ENCODE data around the gene MLXIP.

MLXIP gene

GRCh38 chr12:122127839-122128238 is 49.3 kb downstream of the MLXIP start:
- DNase-seq (ENCODE audit: low read depth in 2 of 2): no peak
- no peak for TF ChIP-seq CTCF (IDR thresholded peaks at IDR 0.05; ENCODE audit: low read depth, low read length)
- H3K4me3 ChIP-seq (replicated peaks in 1 of 2; ENCODE audit: low read depth in 2 of 2, low read length in 2 of 2): no peak overlapping the region

GRCh38 chr12:122128481-122128880 is 49.9 kb downstream of the MLXIP start:
- no peak for TF ChIP-seq CTCF (IDR thresholded peaks at IDR 0.05; ENCODE audit: low read depth, low read length)
- H3K4me3 ChIP-seq (replicated peaks in 1 of 2; ENCODE audit: low read depth in 2 of 2, low read length in 2 of 2): no peak overlapping the region
- no peak for DNase-seq (ENCODE audit: low read depth in 2 of 2)

- no peak overlapping the region for H3K4me3 ChIP-seq (replicated peaks in 1 of 2; ENCODE audit: low read depth in 2 of 2, low read length in 2 of 2)
- no peak for DNase-seq (ENCODE audit: low read depth in 2 of 2)
- no peak for TF ChIP-seq CTCF (IDR thresholded peaks at IDR 0.05; ENCODE audit: low read depth, low read length)
Measured at GRCh38 chr12:122129131-122129530, 50.6 kb downstream of the MLXIP start.

- TF ChIP-seq CTCF (IDR thresholded peaks at IDR 0.05; ENCODE audit: low read depth, low read length): no peak
- DNase-seq (ENCODE audit: low read depth in 2 of 2): peak in 1 of 2 donors; percentile 69
- H3K4me3 ChIP-seq (replicated peaks in 1 of 2; ENCODE audit: low read depth in 2 of 2, low read length in 2 of 2): no peak overlapping the region
Measured at GRCh38 chr12:122130150-122130549, 51.6 kb downstream of the MLXIP start.

GRCh38 chr12:122133192-122133950 is 54.8 kb downstream of the MLXIP start:
- no peak overlapping the region for H3K4me3 ChIP-seq (replicated peaks in 1 of 2; ENCODE audit: low read depth in 2 of 2, low read length in 2 of 2)
- no peak for TF ChIP-seq CTCF (IDR thresholded peaks at IDR 0.05; ENCODE audit: low read depth, low read length)
- DNase-seq (ENCODE audit: low read depth in 2 of 2): no peak

- TF ChIP-seq CTCF (IDR thresholded peaks at IDR 0.05; ENCODE audit: low read depth, low read length): no peak
- DNase-seq (ENCODE audit: low read depth in 2 of 2): no peak
- no peak overlapping the region for H3K4me3 ChIP-seq (replicated peaks in 1 of 2; ENCODE audit: low read depth in 2 of 2, low read length in 2 of 2)
Measured at GRCh38 chr12:122135437-122136031, 57.0 kb downstream of the MLXIP start.
